B cell (primary cell): Measurements from ENCODE around the gene NFATC2. TPM values are rescaled to one million over a fixed set of nuclear protein-coding genes. Genes with fewer than 3 reads are reported as not detected.

Experiments
- ATAC-seq: fragments of 200-7000 bp; cut with Tn5 transposase; one replicate; pipeline ENCODE4 v1.10.0; 2021; ENCODE audit warnings: low read depth, mild to moderate bottlenecking, moderate number of reproducible peaks, moderate library complexity
- CTCF ChIA-PET: fragments of 350-600 bp; sonication (Branson Sonifier 250); formaldehyde crosslinking; loops from one replicate; lab custom pipeline; 2021; ENCODE audit warnings: antibody characterized with exemption, inconsistent platforms; lab: Charles Lee
- POLR2A ChIA-PET: fragments of 350-600 bp; sonication (Branson Sonifier 250); formaldehyde crosslinking; loops from one replicate; lab custom pipeline; 2021; ENCODE audit warnings: antibody characterized with exemption; lab: Charles Lee
- DNase-seq: peaks from one replicate; pipeline ENCODE4 v3.0.0; 2013
- H2AFZ ChIP-seq: 2 replicates; pipeline ENCODE4 v1.6.1; 2012; ENCODE audit warnings: mild to moderate bottlenecking, low read depth, low read length; ENCODE audit not compliant: insufficient read depth, poor library complexity, severe bottlenecking
- H3K27ac ChIP-seq, 2 donors: 1 replicate in 1 of 2; 2 replicates in 1 of 2; pipeline ENCODE4 v1.5.1; 2012 to 2013; ENCODE audit warnings: low read length in 2 of 2, mild to moderate bottlenecking in 2 of 2, moderate library complexity in 1 of 2
- H3K27me3 ChIP-seq, 4 experiments: fragments of 200-600 bp in 1 of 4; sonication (generic) in 1 of 4; replicated peaks in 1 of 4; 1 replicate in 2 of 4; 2 replicates in 2 of 4; pipeline versions ENCODE4 v1.6.1 to v1.7.0; 2013 to 2016; ENCODE audit warnings: low read length in 3 of 4, mild to moderate bottlenecking in 2 of 4, mixed read lengths in 1 of 4, moderate library complexity in 1 of 4; ENCODE audit not compliant: insufficient read depth in 4 of 4, control insufficient read depth in 3 of 4; ENCODE audit errors: control extremely low read depth in 1 of 4
- H3K36me3 ChIP-seq, 2 experiments: replicated peaks in 1 of 2; 1 replicate in 1 of 2; 2 replicates in 1 of 2; pipeline versions ENCODE4 v1.6.1 to v1.7.1; 2013; ENCODE audit warnings: low read length in 1 of 2; ENCODE audit not compliant: insufficient read depth in 2 of 2, control insufficient read depth in 1 of 2; ENCODE audit errors: control extremely low read depth in 1 of 2, extremely low read depth in 1 of 2
- H3K4me1 ChIP-seq, 2 donors: fragments of 200-600 bp in 1 of 2; sonication (generic) in 1 of 2; 1 replicate in 1 of 2; 2 replicates in 1 of 2; pipeline versions ENCODE4 v1.5.1 to v1.6.1; 2013 to 2017; ENCODE audit warnings: low read length in 2 of 2; ENCODE audit not compliant: control insufficient read depth in 2 of 2, insufficient read depth in 2 of 2
- H3K4me2 ChIP-seq: replicated peaks from 2 replicates; pipeline ENCODE3; 2012; ENCODE audit warnings: mild to moderate bottlenecking, low read depth, low read length; ENCODE audit not compliant: poor library complexity, severe bottlenecking
- H3K4me3 ChIP-seq, 5 experiments: fragments of 200-600 bp in 1 of 5; sonication (generic) in 1 of 5; 1 replicate in 3 of 5; 2 replicates in 2 of 5; pipeline versions ENCODE4 v1.5.1 to v1.7.0; 2011 to 2016; ENCODE audit warnings: low read length in 4 of 5, mild to moderate bottlenecking in 4 of 5, low read depth in 2 of 5, control low read depth in 1 of 5, moderate library complexity in 1 of 5; ENCODE audit not compliant: insufficient read depth in 1 of 5; ENCODE audit errors: control extremely low read depth in 1 of 5, extremely low read depth in 1 of 5
- H3K79me2 ChIP-seq: fragments of 200-600 bp; sonication (generic); one replicate; pipeline ENCODE4 v1.6.0; 2016; ENCODE audit warnings: low read length; ENCODE audit not compliant: control insufficient read depth, insufficient read depth
- H3K9ac ChIP-seq: fragments of 200-600 bp; sonication (generic); 2 replicates; pipeline ENCODE4 v1.6.1; 2017; ENCODE audit warnings: mild to moderate bottlenecking, low read length, moderate library complexity
- H3K9me3 ChIP-seq, 3 donors: one replicate each; pipeline versions ENCODE4 v1.6.1 to v1.7.1; 2013; ENCODE audit warnings: low read length in 2 of 3; ENCODE audit not compliant: control insufficient read depth in 2 of 3, insufficient read depth in 1 of 3; ENCODE audit errors: control extremely low read depth in 1 of 3
- H4K20me1 ChIP-seq: 2 replicates; pipeline ENCODE4 v1.6.0; 2012; ENCODE audit warnings: mild to moderate bottlenecking, low read length; ENCODE audit not compliant: insufficient read depth, control insufficient read depth, poor library complexity, severe bottlenecking
- H3K27ac Mint-ChIP-seq: one replicate; pipeline ENCODE4 v1.8.0; 2021; ENCODE audit warnings: mixed read lengths
- H3K27me3 Mint-ChIP-seq: one replicate; pipeline ENCODE4 v1.8.0; 2021; ENCODE audit warnings: mixed read lengths
- H3K4me1 Mint-ChIP-seq: one replicate; pipeline ENCODE4 v1.8.0; 2021; ENCODE audit warnings: mixed read lengths
- H3K4me3 Mint-ChIP-seq: one replicate; pipeline ENCODE4 v1.8.0; 2021; ENCODE audit warnings: mixed read lengths
- H3K9me3 Mint-ChIP-seq: one replicate; pipeline ENCODE4 v1.8.0; 2022; ENCODE audit warnings: mixed read lengths; ENCODE audit not compliant: insufficient read depth
- CTCF ChIP-seq: fragments of 200-600 bp; IDR thresholded peaks from one replicate; pipeline ENCODE4 v1.8.0; 2022; ENCODE audit warnings: antibody characterized with exemption, mild to moderate bottlenecking
- EZH2 ChIP-seq: IDR thresholded peaks from 2 replicates; pipeline ENCODE4 v1.6.1; 2012; ENCODE audit warnings: borderline replicate concordance, low read depth, mild to moderate bottlenecking, moderate library complexity, low read length; ENCODE audit not compliant: insufficient read depth, poor library complexity, severe bottlenecking
- WGBS: methylation state at CpG from one replicate; pipeline ENCODE4 v1.1.5; 2013; ENCODE audit warnings: missing lambda C conversion rate; ENCODE audit not compliant: insufficient coverage; 5-methylcytosine and 5-hydroxymethylcytosine counted together
- intact Hi-C: fragments of 100-400 bp; cut with micrococcal nuclease; formaldehyde crosslinking; loops from one replicate; pipeline ENCODE4 v1.10.0; 2022
- polyA plus RNA-seq: library from polyadenylated mRNA; depleted of rRNA; stranded (reverse); fragments of >200 nt; gene quantifications from 2 replicates; pipeline ENCODE4 v1.2.3, GENCODE V29; 2012
- total RNA-seq, 2 donors: library from RNA; stranded (reverse); fragments of 120-200 nt in 1 of 2; gene quantifications; 1 replicate in 1 of 2; 2 replicates in 1 of 2; pipeline versions ENCODE4 v1.2.3 to v1.2.4, GENCODE V29; 2013 to 2022

NFATC2 gene
- total and polyA plus RNA-seq, 2 donors (not counting 1 experiment from before 2014, with no cell fraction given) = 10.1 to 38.0 TPM

DNA sequence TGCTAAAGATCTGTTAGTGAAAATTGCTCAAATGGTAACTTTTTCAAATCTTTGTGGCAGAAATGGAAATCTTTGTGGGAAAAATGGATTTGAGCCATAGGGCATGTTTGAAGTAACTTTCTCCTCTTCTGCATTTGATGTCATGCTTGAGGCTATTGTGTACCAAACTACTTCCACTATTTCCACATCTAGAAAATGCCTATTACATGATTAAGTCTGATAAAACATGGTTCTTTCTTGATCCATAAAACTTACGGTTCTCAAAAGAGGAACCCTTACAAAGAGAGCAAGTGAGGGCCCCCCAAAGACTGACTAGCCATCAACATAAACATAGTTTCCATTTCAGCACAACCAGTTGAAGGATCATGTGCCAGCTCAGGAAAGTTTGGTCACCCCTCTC is 150.6 kb downstream of the NFATC2 start:
- intact Hi-C loops = no loop called here
- peaks cover 0 to 48% of the 10 kb centered on the region in 2 experiments for H3K36me3 ChIP-seq
- CTCF ChIA-PET = interaction anchor here (1.0 to 2.1 kb wide), 2 partner anchors 27 to 203 kb away, joined by 3 to 7 read pairs; no protein-coding TSS in a partner anchor

More for the DNA sequence above, 150.6 kb downstream of the NFATC2 start:
- Mint-ChIP-seq H3K27me3 (no peaks in the 10 kb centered on the region), H3K4me3 (no peak overlapping the region), H3K27ac (no peak overlapping the region), H3K4me1 (peaks cover 13% of the 10 kb centered on the region), H3K9me3 (no peaks in the 10 kb centered on the region)
- Histone ChIP-seq H3K27ac (no peak overlapping the region), H3K27me3 (no peaks in the 10 kb centered on the region), H3K4me2 (no peak overlapping the region), H3K4me1 (peaks cover 0 to 7% of the 10 kb centered on the region in 2 donors), H2AFZ (no peak overlapping the region), H3K4me3 (no peak overlapping the region), H4K20me1 (no peaks in the 10 kb centered on the region), H3K79me2 (no peaks in the 10 kb centered on the region), H3K9me3 (no peaks in the 10 kb centered on the region), H3K9ac (no peak overlapping the region)
- TF ChIP-seq EZH2 = no peak
- no peak for TF ChIP-seq CTCF
- 100% methylated on average over 1 of the region's 1 CpG for WGBS
- POLR2A ChIA-PET = no interaction called here
- ATAC-seq (no peak), DNase-seq (no peak)
